Measurements from ENCODE around the gene LRRC7.

GRCh38 chr1:69824932-69825331 is 257.2 kb downstream of the LRRC7 start:
- TF ChIP-seq, protein P1, sequence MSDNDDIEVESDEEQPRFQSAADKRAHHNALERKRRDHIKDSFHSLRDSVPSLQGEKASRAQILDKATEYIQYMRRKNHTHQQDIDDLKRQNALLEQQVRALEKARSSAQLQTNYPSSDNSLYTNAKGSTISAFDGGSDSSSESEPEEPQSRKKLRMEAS (IDR thresholded peaks at IDR 0.05): no peak
- TF ChIP-seq NFIC (IDR thresholded peaks at IDR 0.05) (no peak), FOXM1 (IDR thresholded peaks at IDR 0.05; ENCODE audit: borderline replicate concordance, low read depth) (no peak), TAF1 (IDR thresholded peaks at IDR 0.05; ENCODE audit: low read depth) (no peak), RAD21 (IDR thresholded peaks at IDR 0.05; ENCODE audit: low read depth) (no peak), EGR1 (IDR thresholded peaks at IDR 0.05) (no peak), EP300 (IDR thresholded peaks at IDR 0.05; ENCODE audit: borderline replicate concordance) (no peak)
